ENCODE data around the gene BBOX1.

The BBOX1 gene

DNA sequence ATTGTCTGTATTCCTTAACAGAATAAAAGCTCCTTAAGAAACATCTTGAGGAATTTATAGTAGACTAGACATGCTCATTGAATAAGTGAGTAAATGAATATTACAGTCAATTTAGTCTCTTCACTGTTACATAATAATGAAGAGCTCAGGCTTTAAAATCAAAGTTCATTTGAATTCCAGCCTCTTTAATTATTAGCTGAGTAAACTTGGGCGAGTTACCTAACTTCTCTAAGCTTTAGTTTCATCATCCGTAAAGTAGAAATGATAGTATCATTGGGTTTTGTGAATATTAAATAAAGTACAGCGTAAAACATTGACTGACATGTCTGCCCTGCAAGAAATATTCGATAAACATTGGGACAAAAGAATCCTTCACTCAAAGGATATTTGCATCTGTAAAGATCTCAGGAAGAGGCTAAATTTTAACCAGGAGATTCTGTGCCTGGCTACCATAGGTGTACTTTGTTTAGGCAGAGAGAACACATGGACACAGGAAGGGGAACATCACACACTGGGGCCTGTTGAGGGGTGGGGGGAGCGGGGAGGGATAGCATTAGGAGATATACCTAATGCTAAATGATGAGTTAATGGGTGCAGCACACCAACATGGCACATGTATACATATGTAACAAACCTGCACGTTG, 15.2 kb upstream of the BBOX1 start:
- DNase-seq: no peak

DNA sequence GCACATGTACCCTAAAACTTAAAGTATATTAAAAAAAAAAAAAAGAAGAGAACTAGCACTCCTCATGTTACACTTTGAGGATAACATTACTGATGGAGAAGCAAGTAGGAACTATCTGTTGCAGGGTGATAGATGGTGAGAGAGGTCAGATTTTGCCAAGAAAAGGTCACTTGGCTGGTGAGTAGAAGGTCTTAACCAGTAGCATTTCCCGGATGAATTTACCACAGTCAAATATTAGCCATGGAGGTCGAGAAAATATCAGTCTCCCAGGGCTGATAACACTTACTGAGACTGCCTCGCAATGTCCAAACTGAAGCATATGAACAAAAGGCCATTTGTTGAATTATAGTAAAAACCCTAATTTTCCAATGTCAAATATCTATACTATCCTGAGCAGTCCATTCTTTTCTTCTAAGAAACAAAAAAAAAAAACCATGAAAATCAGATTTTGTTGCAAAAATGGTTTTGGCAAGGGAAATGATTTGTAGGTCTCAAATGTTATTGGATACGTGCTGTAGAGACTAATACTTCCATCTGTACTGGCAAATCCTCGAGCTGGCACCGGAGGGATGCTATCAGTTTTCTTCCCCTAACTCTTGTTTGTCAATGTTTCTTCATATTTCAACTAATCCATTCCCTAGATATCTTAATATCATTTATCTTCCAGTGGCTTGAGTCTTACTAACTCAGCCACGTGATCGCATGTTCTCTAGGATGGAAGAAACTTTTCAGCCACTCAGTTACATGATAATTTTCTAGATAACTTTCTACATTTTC, 14.5 kb upstream of the BBOX1 start:
- DNase-seq: no peak

GRCh38 chr11:27028561-27028965, 12.1 kb upstream of the BBOX1 start:
- DNase-seq: no peak

- DNase-seq: no peak
These were observed 10.6 kb upstream of the BBOX1 start for GRCh38 chr11:27029966-27030365.

DNA sequence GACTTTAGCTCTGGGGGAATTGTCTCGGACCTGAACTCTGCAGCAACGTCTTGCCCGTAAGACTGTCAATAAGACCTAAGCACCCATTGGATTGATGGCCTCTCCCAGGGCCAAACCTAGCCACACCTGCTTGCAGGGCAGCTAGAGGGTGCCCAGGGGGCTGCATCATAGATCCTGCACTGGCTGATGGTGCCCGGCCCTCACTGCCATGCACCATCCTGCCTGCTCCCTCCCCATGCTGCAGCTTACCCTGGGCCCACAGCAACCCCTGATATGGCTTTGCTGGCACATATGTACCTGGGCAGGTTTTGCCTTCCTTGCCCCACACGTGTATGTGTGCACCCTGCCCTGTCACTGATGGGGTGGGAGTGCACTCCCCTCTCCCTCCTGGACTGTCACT, 8.9 kb upstream of the BBOX1 start:
- DNase-seq: no peak

DNA sequence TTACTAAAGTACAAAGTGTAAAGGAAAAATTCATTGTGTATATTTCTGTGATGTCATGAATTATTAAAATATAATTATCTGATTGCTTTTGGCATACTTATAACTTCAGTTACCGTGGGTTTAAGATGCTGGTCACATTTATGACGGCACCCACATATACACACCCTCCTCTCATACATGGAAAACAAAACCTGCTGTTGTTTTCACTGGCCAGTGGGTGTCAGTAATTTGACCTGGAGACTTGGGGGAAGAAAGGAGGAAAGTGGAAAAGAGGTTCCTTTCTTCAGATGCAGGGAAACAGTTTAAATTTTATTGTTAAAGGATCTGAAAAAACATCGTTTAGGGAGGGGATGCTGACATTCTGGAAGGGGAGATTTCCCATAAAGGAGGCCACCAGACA, 742 bp upstream of the BBOX1 start:
- no peak for DNase-seq

- no peak for DNase-seq
These were observed 705 bp downstream of the BBOX1 start for GRCh38 chr11:27041141-27041899.

DNA sequence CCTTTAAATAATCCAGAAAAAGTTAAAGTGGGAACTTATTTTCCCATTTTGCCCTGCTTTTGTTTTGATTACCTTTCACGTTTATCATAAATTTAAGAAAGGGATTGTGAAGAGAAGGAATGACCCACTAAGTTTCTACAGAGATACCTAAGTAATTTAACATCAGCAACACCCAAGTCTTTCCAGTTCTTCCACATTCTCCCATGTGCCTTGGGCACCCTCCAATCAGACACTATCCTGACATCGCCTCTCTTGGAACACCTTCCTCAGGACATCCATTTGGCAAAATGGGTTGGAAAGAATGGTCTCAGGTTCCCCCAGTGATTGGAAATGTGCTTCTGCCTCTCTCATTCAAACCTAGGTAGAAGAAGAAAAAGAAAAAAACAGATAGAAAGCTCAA, 6.3 kb downstream of the BBOX1 start:
- DNase-seq: no peak

GRCh38 chr11:27052668-27053067, 12.1 kb downstream of the BBOX1 start:
- DNase-seq: no peak

DNA sequence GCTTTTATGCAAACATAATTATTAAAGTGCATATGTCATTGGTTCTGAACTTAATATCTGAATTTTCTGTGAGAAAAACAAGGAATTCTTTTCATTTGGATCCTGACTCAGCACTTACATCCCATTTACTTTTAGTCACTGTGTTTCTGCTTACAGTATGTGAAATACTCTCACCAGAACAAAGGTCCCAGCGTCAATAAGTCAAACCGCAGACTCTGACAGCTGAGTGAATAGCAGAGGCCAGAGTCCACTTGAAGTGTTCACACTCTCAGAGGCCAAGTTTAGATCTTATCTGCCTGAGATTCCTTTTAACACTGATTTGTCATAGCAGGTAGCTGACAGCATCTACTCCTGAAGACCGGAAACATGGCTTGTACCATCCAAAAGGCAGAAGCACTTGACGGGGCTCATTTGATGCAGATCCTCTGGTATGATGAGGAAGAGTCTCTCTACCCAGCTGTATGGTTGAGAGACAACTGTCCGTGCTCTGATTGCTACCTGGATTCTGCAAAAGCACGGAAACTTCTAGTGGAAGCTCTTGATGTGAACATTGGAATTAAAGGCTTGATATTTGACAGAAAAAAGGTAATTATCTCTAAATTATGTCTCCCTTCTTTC, 14.6 kb downstream of the BBOX1 start:
- DNase-seq: no peak

- no peak for DNase-seq
These were observed 16.6 kb downstream of the BBOX1 start for GRCh38 chr11:27057091-27057780.

- DNase-seq: no peak
These were observed 17.8 kb downstream of the BBOX1 start for GRCh38 chr11:27058456-27058855.

- DNase-seq: no peak
These were observed 18.8 kb downstream of the BBOX1 start for GRCh38 chr11:27059431-27059830.

DNA sequence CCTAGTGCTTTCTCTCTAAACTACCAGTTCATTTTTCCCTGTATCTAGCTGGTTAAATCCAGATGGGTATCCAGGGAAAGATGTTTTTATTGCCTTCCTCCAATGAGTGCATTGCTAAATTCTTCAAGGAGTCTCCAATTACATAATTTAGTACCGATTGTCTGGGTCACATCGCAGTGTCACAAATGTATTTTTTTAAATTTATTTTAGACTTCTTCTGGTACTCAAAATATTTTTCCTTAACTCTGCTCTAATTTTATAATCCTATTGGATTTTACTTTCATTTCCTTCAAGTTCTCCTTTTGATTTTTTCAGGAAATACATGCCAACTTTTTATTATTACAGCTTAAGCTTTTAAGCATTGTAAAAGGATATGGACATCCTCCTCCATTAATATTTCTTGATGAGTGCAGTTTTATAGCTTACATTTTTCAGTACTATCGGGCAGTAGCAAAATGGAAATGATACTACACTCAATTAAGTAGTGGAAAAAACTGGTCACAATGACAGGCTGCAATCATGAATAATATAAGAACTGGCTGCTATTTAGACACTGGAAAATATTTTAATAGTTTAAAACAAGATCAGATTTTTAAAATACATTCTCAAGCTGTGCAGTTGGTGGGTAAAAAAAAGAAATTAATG, 20.3 kb downstream of the BBOX1 start:
- DNase-seq: no peak

DNA sequence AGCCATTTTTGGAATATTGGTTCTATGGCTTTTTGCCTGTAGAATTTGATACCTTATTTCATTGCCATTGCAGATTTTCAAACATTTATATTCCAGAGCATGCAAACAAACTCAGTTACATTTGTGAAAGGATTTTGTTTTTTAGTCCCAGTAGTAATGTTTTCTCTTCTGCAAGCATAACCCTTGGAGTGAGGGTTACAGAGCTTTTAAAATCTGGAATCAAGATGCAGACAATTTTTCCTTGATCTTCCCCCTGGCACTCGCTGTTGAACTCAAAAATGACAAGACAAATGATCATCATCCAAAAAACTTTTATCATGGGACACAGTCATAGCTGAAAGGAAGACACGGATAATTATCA, 20.8 kb downstream of the BBOX1 start:
- no peak for DNase-seq

DNA sequence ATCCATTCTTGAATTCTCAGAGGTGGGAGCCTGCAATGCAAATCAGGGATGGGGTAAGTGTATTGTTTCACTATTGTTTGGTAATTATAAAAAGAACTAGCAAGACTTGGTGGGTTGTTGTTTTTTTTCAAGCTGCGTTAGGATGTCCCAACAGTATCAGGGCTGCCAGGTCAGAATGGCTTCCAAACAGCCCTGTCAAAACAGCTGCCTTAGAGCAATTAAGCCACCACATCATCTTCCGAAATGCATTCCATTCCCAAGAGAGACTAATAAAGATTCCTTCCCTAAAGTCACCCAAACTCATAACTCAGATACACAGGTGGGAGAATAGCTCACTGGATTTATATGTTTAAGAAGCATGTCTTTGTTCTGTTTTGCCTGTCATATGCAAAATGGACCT, 23.5 kb downstream of the BBOX1 start:
- no peak for DNase-seq

DNA sequence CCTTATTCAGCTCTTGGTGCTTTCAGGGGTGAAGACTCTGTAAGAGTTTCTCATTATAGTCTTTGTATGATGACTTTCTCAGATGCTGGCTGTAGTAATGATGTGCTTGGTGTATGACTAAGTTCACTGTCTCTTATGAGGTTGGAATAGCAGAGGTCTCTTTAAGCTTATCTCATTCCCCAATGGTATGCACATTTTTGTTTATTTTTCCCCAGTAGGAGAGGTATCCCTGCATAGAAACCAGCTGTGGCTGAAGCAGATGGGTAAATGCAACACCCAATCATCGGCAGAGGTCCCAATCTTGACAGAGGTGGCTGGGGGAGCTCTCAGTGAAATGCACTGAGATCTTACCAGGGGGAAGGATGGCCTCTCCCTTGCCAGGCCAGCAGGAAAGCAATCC, 34.6 kb downstream of the BBOX1 start:
- DNase-seq: no peak

DNA sequence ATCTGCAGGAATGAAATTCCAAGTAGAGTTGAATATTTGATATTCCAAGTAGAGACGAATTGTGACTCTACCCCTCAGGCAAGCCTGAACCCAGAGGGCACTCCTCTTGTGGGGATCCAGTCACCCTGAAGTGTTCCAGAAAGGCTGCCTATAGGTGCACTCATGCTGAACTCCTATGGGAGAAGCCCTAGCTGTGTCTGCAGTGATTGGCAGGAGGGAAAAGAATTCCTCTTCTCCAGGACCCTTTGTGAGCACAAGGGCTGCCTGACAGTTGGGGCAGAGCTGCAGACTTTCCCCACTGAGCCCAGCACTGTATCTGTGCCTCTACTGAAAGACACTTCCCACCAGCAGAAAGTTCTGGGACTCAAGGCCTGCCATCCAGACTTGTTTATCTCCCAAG, 35.0 kb downstream of the BBOX1 start:
- DNase-seq: no peak

- no peak for DNase-seq
These were observed 35.5 kb downstream of the BBOX1 start for GRCh38 chr11:27076121-27076589.

DNA sequence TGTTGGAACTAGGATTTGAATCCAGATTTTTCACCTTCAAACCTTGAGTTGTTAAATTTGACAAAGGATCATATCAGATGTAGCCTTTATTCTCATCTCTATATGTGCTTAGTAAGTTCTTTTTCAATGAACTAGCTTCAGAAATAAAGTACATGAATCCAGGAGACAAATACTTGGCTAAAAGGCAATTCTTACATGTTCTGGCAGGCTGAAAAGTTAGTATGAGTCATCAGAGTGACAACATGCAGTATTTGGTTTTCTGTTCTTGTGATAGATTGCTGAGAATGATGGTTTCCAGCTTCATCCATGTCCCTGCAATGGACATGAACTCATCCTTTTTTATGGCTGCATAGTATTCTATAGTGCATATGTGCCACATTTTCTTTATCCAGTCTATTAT, 40.4 kb downstream of the BBOX1 start:
- DNase-seq: no peak

DNA sequence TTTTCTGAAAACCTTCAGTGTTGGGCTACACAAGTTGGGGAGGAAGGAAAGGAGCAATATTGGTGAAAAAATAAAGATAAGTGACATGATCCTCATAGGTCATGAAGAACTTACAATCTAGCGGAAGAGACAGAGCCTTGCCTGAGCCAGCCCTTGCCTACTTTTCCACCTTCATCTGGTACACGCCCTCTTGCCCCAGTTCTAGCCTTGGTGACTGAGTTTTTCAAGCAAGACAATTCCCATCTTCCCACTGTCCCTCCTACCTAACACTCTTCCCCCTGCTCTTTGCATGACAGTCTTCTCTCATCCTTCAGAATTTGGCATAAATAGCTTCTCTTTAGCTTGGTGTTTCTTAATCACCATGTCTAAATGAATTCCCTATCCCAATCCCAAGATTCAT, 42.6 kb downstream of the BBOX1 start:
- no peak for DNase-seq

DNA sequence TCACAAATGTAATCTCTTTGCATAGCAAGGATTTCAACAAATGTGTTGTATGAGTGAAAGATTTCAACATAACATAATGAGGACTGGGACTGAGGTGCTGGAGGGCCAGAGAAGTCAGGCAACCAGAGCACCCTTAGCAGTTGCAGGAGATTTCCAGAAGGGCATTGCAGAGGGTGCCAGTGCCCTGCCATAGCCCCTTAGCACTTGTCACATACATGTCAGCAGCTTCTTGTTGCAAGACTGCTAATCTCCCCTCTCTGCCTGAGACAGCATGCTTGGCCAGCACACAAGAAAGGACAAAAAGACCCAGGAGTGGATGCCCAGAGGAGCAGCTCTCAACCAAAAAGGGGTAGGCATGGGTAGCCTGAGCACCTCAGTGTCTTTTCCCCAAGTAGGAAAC, 43.2 kb downstream of the BBOX1 start:
- DNase-seq: no peak
